OCI-LY3 (cell line): Measurements from ENCODE around the gene GRM2.

ENCODE experiments used
- CTCF ChIP-seq: fragments of 200-600, 300-600 bp; sonication (generic); IDR thresholded peaks from 2 replicates; pipeline ENCODE4 v1.5.1; 2014; ENCODE audit warnings: antibody characterized with exemption, low read length, low read depth
- EZH2phosphoT487 ChIP-seq: fragments of 200-600 bp; shearing (Covaris generic); IDR thresholded peaks from 2 replicates; pipeline ENCODE4 v1.6.1; 2018; ENCODE audit warnings: antibody characterized with exemption, mixed run types, low read depth

GRCh38 chr3:51759203-51759602 lies 52.3 kb downstream of the GRM2 start:
- TF ChIP-seq CTCF (no peak), EZH2phosphoT487 (no peak)
